HCT116 (cell line): Measurements from ENCODE around the gene RADIL. TPM values are rescaled to one million over a fixed set of nuclear protein-coding genes. Genes with fewer than 3 reads are reported as not detected.

Experiments used
- ATAC-seq: fragments of 200-7000 bp; cut with Tn5 transposase; 2 replicates; pipeline ENCODE4 v1.9.1; 2020; ENCODE audit warnings: mild to moderate bottlenecking, moderate library complexity
- BruUV-seq: library from RNA; stranded (reverse); fragments of 400-500 nt; replicated peaks from 2 replicates; lab custom pipeline; 2021; lab: Mats Ljungman, UMichigan
- CTCF ChIA-PET: fragments of 300-600 bp; sonication (Branson Sonifier 250); formaldehyde crosslinking; loops from one replicate; lab custom pipeline; 2021; ENCODE audit warnings: antibody characterized with exemption; lab: Charles Lee
- POLR2A ChIA-PET: fragments of 300-600, 350-600 bp; sonication (Branson Sonifier 250); formaldehyde crosslinking; loops from one replicate; lab custom pipeline; 2021; ENCODE audit warnings: antibody characterized with exemption; lab: Charles Lee
- RAD21 ChIA-PET, 2 experiments: fragments of 300-600 bp; sonication (Branson Sonifier 250); formaldehyde crosslinking; loops; one replicate each; lab custom pipeline; 2023; ENCODE audit warnings: low total read pairs in 2 of 2; ENCODE audit not compliant: uncharacterized antibody in 2 of 2, unreplicated experiment in 2 of 2, low non-redundant PET in 1 of 2; lab: Charles Lee
- DNase-seq: peaks from one replicate; pipeline ENCODE4 v3.0.0-alpha.2; 2010; ENCODE audit warnings: low read depth, low spot score
- H2AFZ ChIP-seq: fragments of 200-600 bp; shearing (Covaris generic), sonication (generic); 2 replicates; pipeline ENCODE4 v1.6.1; 2017; ENCODE audit warnings: low read depth, mixed run types, mixed read lengths, antibody characterized with exemption, low read length; ENCODE audit not compliant: poor library complexity, severe bottlenecking
- H3K27ac ChIP-seq: 2 replicates; pipeline ENCODE4 v1.5.1; 2012; ENCODE audit warnings: low read depth, low read length
- H3K27me3 ChIP-seq: fragments of 200-600 bp; sonication (generic); 2 replicates; pipeline ENCODE4 v1.6.1; 2016; ENCODE audit warnings: mixed run types, low read length, mixed read lengths; ENCODE audit not compliant: insufficient read depth
- H3K36me3 ChIP-seq, 2 experiments: fragments of 200-500 bp in 1 of 2; fragments of 200-600 bp in 1 of 2; sonication (Bioruptor generic) in 1 of 2; sonication (generic) in 1 of 2; 2 replicates each; pipeline versions ENCODE4 v1.5.1 to v1.6.1; 2014 to 2016; ENCODE audit warnings: low read length in 2 of 2, inconsistent platforms in 1 of 2, mixed read lengths in 1 of 2, mixed run types in 1 of 2; ENCODE audit not compliant: insufficient read depth in 2 of 2, control insufficient read depth in 1 of 2
- H3K4me1 ChIP-seq, 2 experiments: fragments of 200-600 bp in 1 of 2; sonication (generic) in 1 of 2; 2 replicates each; pipeline versions ENCODE4 v1.5.1 to v1.6.1; 2012 to 2017; ENCODE audit warnings: low read length in 2 of 2, inconsistent platforms in 1 of 2, mild to moderate bottlenecking in 1 of 2, mixed read lengths in 1 of 2, mixed run types in 1 of 2, moderate library complexity in 1 of 2; ENCODE audit not compliant: insufficient read depth in 2 of 2, control insufficient read depth in 1 of 2
- H3K4me2 ChIP-seq: fragments of 200-600 bp; sonication (generic); 2 replicates; pipeline ENCODE4 v1.6.1; 2017; ENCODE audit warnings: mixed run types, low read length, mixed read lengths
- H3K4me3 ChIP-seq, 2 experiments: fragments of 200-600 bp in 1 of 2; sonication (generic) in 1 of 2; replicated peaks in 1 of 2; 2 replicates each; pipeline ENCODE4 v1.5.1; 2011 to 2016; ENCODE audit warnings: low read length in 2 of 2, control low read depth in 1 of 2, low read depth in 1 of 2, mild to moderate bottlenecking in 1 of 2, mixed read lengths in 1 of 2, mixed run types in 1 of 2
- H3K79me2 ChIP-seq: fragments of 200-600 bp; sonication (generic); 2 replicates; pipeline ENCODE4 v1.6.1; 2017; ENCODE audit warnings: mild to moderate bottlenecking, mixed run types, low read length, moderate library complexity, mixed read lengths; ENCODE audit not compliant: insufficient read depth
- H3K9ac ChIP-seq: fragments of 200-600 bp; sonication (generic); 2 replicates; pipeline ENCODE4 v1.6.1; 2016; ENCODE audit warnings: low read length, mixed read lengths
- H3K9me2 ChIP-seq: fragments of 200-600 bp; sonication (generic), shearing (Covaris generic); 2 replicates; pipeline ENCODE4 v1.6.1; 2017; ENCODE audit warnings: mixed run types, mild to moderate bottlenecking, moderate library complexity; ENCODE audit not compliant: insufficient read depth
- H3K9me3 ChIP-seq, 2 experiments: fragments of 200-500 bp in 1 of 2; fragments of 200-600 bp in 1 of 2; sonication (Bioruptor generic) in 1 of 2; sonication (generic) in 1 of 2; 2 replicates each; pipeline ENCODE4 v1.6.1; 2014 to 2017; ENCODE audit warnings: low read length in 2 of 2, mixed read lengths in 2 of 2, inconsistent platforms in 1 of 2, low read depth in 1 of 2, mild to moderate bottlenecking in 1 of 2, mixed run types in 1 of 2, moderate library complexity in 1 of 2; ENCODE audit not compliant: control insufficient read depth in 1 of 2, insufficient read depth in 1 of 2
- H4K20me1 ChIP-seq: fragments of 200-600 bp; sonication (generic), shearing (Covaris generic); 2 replicates; pipeline ENCODE4 v1.6.1; 2017; ENCODE audit warnings: mixed run types, mild to moderate bottlenecking, moderate library complexity; ENCODE audit not compliant: insufficient read depth
- EGR1 ChIP-seq: IDR thresholded peaks from 2 replicates; pipeline ENCODE4 v1.6.1; 2012; ENCODE audit warnings: low read depth
- ELF1 ChIP-seq: IDR thresholded peaks from 2 replicates; pipeline ENCODE4 v1.6.1; 2012; ENCODE audit warnings: low read depth, borderline replicate concordance
- EZH2 ChIP-seq: fragments of 200-600 bp; sonication (generic); IDR thresholded peaks from 2 replicates; pipeline ENCODE4 v1.6.1; 2017; ENCODE audit warnings: antibody characterized with exemption, mixed run types
- POLR2A ChIP-seq: IDR thresholded peaks from 2 replicates; pipeline ENCODE4 v1.7.0; 2011; ENCODE audit warnings: borderline replicate concordance; ENCODE audit not compliant: insufficient read depth, insufficient read length; ENCODE audit errors: extremely low read depth
- SIN3A ChIP-seq: IDR thresholded peaks from 2 replicates; pipeline ENCODE4 v1.6.1; 2012; ENCODE audit warnings: low read depth
- SP1 ChIP-seq: IDR thresholded peaks from 2 replicates; pipeline ENCODE4 v1.6.1; 2012; ENCODE audit warnings: low read depth
- TCF7L2 ChIP-seq: IDR thresholded peaks from 2 replicates; pipeline ENCODE4 v1.7.0; 2011; ENCODE audit warnings: borderline replicate concordance, inconsistent platforms; ENCODE audit not compliant: insufficient read depth, insufficient read length; ENCODE audit errors: extremely low read depth
- YY1 ChIP-seq: IDR thresholded peaks from 2 replicates; pipeline ENCODE4 v1.6.1; 2011; ENCODE audit warnings: low read length, low read depth, moderate library complexity, mild to moderate bottlenecking; ENCODE audit not compliant: insufficient replicate concordance; ENCODE audit errors: extremely low read depth
- ZBTB33 ChIP-seq: IDR thresholded peaks from 2 replicates; pipeline ENCODE4 v1.6.1; 2011; ENCODE audit warnings: mild to moderate bottlenecking, low read length, moderate library complexity; ENCODE audit not compliant: insufficient replicate concordance; ENCODE audit errors: extremely low read depth
- ZNF274 ChIP-seq: fragments of 200-500 bp; sonication (Bioruptor generic); IDR thresholded peaks from 2 replicates; pipeline ENCODE4 v1.6.1; 2014; ENCODE audit warnings: mild to moderate bottlenecking, low read depth, low read length, inconsistent platforms
- intact Hi-C: fragments of 100-400 bp; cut with micrococcal nuclease; formaldehyde crosslinking; loops from 2 replicates; pipeline ENCODE4 v1.10.0; 2022
- total RNA-seq: library from RNA; stranded (reverse); gene quantifications from one replicate; pipeline ENCODE4 v1.2.1, GENCODE V29; 2021; ENCODE audit not compliant: unreplicated experiment
- TF ChIP-seq, protein P1 (sequence below), 3 experiments: fragments of 200-600 bp in 1 of 3; sonication (generic) in 1 of 3; IDR thresholded peaks in 2 of 3; conservative IDR thresholded peaks in 1 of 3; 2 replicates each; pipeline ENCODE4 v1.5.1; 2012 to 2017; ENCODE audit warnings: low read depth in 2 of 3, low read length in 2 of 3, antibody characterized with exemption in 1 of 3, borderline replicate concordance in 1 of 3, control low read depth in 1 of 3, mild to moderate bottlenecking in 1 of 3, mixed read lengths in 1 of 3, mixed run types in 1 of 3, moderate library complexity in 1 of 3; ENCODE audit not compliant: insufficient read depth in 1 of 3

The RADIL gene
- total RNA-seq, 1 experiment from 2014 or later = 5.3 TPM

- TF ChIP-seq SIN3A (no peak), TCF7L2 (no peak), ZBTB33 (no peak), SP1 (no peak), ELF1 (no peak), ZNF274 (no peak), EZH2 (no peak), EGR1 (no peak), YY1 (no peak), POLR2A (no peak)
- TF ChIP-seq, protein P1, sequence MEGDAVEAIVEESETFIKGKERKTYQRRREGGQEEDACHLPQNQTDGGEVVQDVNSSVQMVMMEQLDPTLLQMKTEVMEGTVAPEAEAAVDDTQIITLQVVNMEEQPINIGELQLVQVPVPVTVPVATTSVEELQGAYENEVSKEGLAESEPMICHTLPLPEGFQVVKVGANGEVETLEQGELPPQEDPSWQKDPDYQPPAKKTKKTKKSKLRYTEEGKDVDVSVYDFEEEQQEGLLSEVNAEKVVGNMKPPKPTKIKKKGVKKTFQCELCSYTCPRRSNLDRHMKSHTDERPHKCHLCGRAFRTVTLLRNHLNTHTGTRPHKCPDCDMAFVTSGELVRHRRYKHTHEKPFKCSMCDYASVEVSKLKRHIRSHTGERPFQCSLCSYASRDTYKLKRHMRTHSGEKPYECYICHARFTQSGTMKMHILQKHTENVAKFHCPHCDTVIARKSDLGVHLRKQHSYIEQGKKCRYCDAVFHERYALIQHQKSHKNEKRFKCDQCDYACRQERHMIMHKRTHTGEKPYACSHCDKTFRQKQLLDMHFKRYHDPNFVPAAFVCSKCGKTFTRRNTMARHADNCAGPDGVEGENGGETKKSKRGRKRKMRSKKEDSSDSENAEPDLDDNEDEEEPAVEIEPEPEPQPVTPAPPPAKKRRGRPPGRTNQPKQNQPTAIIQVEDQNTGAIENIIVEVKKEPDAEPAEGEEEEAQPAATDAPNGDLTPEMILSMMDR (IDR thresholded peaks at IDR 0.05 in 2 of 3, conservative IDR thresholded peaks at IDR 0.05 in 1 of 3; ENCODE audit: borderline replicate concordance in 1 of 3, insufficient read depth in 1 of 3, low read depth in 2 of 3, low read length in 2 of 3) = no peak
- RAD21 ChIA-PET = interaction anchor here in 1 of 2 experiments (0.6 kb wide), 1 partner anchor 48 kb away, joined by 5 read pairs; no protein-coding TSS in a partner anchor
- no peak for DNase-seq
Observed at GRCh38 chr7:4824120-4824775, 59.3 kb downstream of the RADIL start.

More at GRCh38 chr7:4824120-4824775, 59.3 kb downstream of the RADIL start:
- no peak overlapping the region for H2AFZ ChIP-seq
- H3K9me2 ChIP-seq = no peaks in the 10 kb centered on the region
- ChIA-PET CTCF (no interaction called here), POLR2A (no interaction called here)
- no peak overlapping the region for H3K27ac ChIP-seq
- H3K4me2 ChIP-seq = no peak overlapping the region
- H3K36me3 ChIP-seq = no peaks in the 10 kb centered on the region
- no peaks in the 10 kb centered on the region for H3K4me1 ChIP-seq
- no peak for ATAC-seq
- H3K27me3 ChIP-seq = no peaks in the 10 kb centered on the region
- H3K4me3 ChIP-seq = no peak overlapping the region
- no peaks in the 10 kb centered on the region for H4K20me1 ChIP-seq
- no TSS peak for BruUV-seq
- no peak overlapping the region for H3K9ac ChIP-seq
- no peaks in the 10 kb centered on the region for H3K9me3 ChIP-seq
- H3K79me2 ChIP-seq = no peaks in the 10 kb centered on the region
- intact Hi-C loops = no loop called here
